GM21447 (cell line): ENCODE data around the gene NLRP3.
"Not testable (repeated sequence)": the region's sequence is repeated elsewhere in the genome, so short reads cannot be mapped to it uniquely, and the experiment has no call there.

Source experiments
- ATAC-seq: cut with Tn5 transposase; IDR thresholded peaks from one replicate; pipeline ENCODE4 v1.9.1; 2021; ENCODE audit not compliant: unreplicated experiment

The NLRP3 gene

DNA sequence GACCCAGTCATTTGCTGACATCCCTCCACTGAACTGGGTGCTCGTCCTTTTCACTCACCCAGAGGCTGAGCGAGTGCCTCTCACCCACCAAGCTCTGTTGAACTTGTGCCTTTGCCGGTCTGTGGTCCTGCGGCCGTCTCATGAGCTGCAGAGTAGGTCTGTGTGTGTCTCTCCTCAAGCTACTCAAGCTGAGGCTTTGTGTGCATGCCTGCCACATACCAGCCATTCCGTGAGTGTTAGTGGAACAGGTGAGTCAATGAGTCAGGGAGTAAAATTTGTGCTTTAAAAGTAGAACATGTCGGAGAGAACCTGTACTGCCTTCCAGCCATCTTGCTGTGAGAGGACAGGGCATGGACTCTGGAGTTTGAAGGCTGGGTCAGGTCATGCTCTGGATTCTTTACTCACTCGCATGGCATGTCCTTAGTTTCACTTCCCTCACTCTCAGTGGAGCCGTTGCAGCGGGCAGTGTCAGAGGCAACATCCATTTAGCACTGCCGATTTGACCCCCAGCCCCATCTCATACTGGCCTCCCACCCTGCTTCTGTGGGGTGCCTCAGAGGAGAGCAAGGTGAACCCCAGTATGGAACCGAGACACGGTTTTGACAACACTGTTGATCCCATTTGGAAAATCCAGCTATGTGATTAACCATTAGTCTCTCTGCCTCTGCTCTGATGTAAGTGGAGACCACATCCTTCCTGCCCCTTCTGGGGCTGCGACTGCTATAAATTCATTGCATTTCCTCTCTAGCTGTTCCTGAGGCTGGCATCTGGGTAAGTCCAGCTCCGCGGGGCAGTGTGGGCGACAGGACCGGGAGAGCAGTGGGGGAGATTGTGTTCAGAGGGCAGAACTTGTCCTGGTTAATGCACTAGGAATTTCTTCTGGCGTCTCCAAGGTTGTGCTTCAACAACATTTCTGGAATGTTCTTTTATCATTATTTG lies at the start of gene NLRP3:
TSS of gene NLRP3 (plus strand) at position 751 of the 939 bp plus-strand sequence. CDS start 2,628 bp downstream, outside the sequence.
- ATAC-seq, result peak; percentile 72

DNA sequence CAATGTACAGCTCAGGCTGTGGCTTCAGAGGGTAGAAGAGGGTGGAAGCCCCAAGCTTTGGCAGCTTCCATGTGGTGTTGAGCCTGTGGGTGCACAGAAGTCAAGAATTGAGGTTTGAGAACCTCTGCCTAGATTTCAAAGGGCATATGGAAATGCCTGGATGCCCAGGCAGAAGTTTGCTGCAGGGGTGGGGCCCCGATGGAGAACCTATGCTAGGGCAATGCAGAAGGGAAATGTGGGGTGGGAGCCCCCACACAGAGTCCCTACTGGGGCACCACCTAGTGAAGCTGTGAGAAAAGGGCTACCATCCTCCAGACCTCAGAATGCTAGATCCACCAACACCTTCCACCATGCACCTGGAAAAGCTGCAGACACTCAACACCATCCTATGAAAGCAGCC lies 49.6 kb upstream of the NLRP3 start:
- not testable (repeated sequence) for ATAC-seq

- no peak for ATAC-seq
Measured at GRCh38 chr1:247366926-247367645, 48.9 kb upstream of the NLRP3 start.

- ATAC-seq, result no peak
Measured at GRCh38 chr1:247367786-247368422, 48.1 kb upstream of the NLRP3 start.

GRCh38 chr1:247368490-247369145 lies 47.4 kb upstream of the NLRP3 start:
- no peak for ATAC-seq

DNA sequence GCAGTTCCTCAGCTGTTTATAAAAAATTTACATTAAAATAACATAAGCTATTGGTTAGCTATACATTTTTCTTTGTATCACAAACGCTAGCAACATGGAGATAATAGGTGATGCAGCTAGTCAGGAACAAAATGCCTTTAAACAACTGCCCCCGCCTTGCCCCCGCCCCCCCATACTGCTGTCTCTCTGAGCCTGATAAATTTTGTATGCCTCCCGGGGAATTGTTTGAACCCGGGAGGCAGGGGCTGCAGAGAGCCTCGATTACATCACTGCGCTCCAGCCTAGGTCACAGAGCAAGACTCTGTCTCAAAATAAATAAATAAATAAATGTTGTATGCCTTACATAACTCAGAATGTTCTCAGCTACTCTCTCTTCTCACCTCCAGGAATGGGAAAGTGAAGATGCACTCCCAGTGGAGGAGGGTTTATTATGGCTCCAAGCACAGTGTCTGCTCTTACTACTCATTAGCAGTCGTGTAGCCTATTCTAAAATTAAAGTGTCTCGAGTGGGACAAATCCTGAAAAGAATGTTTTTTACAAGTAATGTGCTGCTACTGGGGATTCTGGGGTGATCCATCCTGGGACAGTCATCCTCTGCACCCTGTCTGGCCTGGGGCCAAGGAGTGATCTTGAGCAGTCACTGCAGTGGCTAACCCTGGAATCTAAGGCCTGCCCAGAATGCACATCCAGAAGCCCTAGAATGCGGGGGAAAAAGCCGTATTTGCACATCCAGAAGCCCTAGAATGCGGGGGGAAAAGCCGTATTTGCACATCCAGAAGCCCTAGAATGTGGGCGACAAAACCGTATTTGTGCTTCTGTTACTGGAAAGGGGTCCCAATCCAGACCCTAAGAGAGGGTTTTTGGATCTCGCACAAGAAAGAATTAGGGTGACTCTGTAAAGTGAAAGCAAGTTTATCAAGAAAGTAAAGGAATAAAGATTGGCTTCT lies 44.9 kb upstream of the NLRP3 start:
- ATAC-seq, result no peak

DNA sequence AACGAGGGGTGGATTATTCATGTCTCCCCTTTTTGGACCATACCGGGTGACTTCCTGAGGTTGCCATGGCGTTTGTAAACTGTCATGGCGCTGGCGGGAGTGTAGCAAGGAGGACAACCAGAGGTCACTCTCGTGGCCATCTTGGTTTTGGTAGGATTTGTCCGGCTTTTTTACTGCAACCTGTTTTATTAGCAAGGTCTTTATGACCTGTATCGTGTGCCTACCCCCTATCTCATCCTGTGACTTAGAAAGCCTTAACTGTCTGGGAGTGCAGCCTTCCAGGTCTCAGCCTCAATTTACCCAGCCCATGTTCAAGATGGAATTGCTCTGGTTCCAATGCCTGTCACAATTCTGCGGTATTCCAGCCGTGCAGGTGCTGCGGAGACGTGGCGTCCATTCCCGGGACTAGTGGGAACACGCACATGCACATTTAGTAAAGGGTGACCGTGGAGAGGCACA lies 44.1 kb upstream of the NLRP3 start:
- no peak for ATAC-seq

DNA sequence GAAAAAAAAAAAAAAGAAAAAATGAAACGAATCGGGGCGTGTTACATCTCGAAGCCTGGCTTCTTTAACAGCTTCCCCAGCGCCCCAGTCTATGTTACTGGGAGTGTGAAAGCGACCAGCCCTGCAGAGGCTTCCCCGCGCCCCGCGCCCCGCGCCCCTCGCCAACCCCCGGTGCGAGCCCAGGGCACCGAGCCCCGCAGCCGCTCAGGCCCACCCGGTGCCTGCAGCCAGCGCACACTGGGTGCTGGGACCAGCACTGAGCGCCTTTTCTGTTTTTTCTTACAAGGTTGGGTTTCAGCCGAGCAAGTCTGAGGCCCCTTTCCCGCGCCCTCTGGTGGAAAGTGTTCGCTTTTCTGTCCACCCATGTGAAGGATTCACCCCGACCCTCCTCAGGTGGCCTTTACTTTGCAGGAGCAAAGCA lies 42.2 kb upstream of the NLRP3 start:
- no peak for ATAC-seq

- not testable (repeated sequence) for ATAC-seq
Measured at GRCh38 chr1:247374651-247375334, 41.2 kb upstream of the NLRP3 start.

GRCh38 chr1:247375747-247376146 lies 40.2 kb upstream of the NLRP3 start:
- ATAC-seq, result no peak

DNA sequence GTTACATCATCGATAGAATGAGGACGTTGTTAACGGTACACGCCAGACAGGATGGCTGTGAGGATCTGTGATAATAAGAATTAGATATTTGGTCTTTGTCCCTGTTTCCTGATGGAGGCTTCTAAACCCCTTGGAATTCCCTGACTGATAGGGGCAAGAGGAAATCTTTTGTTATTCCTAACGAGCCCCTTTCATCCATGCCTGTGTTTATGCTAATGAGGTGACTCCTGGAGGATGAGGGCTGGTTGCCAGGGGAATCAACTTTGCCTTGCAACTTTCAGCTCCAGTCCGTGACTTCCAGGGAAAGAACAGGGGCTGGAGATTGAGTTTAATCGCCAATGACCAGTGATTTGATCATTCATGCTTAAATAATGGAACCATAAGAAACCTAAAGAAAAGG lies 39.3 kb upstream of the NLRP3 start:
- ATAC-seq, result no peak

DNA sequence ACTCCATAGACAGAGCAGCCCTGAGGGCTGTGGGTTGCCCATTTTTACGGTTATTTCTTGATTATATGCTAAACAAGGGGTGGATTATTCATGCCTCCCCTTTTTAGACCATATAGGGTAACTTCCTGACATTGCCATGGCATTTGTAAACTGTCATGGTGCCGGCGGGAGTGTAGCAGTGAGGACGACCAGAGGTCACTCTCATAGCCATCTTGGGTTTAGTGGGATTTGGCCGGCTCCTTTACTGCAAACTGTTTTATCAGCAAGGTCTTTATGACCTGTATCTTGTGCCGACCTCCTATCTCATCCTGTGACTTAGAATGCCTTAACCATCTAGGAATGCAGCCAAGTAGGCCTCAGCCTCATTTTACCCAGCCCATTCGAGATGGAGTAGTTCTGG lies 38.3 kb upstream of the NLRP3 start:
- not testable (repeated sequence) for ATAC-seq

GRCh38 chr1:247378334-247379073 lies 37.5 kb upstream of the NLRP3 start:
- ATAC-seq, result no peak

GRCh38 chr1:247385283-247385682 lies 30.7 kb upstream of the NLRP3 start:
- ATAC-seq, result no peak

DNA sequence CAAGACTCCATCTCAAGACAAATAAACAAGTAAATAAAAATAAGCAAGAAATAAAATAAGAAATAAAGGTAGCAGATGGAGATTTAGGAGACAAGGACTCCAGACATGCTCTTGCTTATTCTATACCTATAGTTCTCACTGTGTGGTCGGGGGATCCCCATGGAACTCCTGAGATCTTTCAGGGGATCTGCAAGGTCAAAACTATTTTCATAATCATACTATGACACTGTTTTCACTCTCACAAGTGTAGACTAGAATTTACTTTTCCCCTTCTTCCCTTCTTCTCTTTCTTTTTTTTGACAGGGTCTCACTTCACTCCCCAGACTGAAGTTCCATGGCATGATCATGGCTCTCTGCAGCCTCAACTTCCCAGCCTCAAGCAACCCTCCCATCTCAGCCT lies 29.8 kb upstream of the NLRP3 start:
- ATAC-seq, result no peak

DNA sequence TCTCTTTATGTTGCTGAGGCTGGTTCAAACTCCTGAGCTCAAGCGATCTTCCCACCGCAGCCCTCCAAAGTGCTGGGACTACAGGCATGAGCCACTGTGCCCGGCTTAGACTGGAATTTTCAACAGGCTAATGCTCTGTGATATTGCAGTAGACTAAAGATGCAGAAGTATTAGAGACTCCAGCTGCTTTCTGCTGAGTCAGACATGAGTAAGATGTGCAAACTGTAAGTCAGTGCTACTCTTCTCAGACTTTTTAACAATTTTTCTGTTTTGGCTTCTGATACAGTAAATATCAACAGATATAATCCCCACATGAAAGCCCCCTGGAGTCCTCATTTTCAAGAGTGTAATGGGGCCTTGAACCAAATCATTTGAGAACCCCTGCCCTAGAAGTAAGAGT lies 29.3 kb upstream of the NLRP3 start:
- ATAC-seq, result no peak

GRCh38 chr1:247387096-247387495 lies 28.9 kb upstream of the NLRP3 start:
- ATAC-seq, result no peak

GRCh38 chr1:247387565-247387964 lies 28.4 kb upstream of the NLRP3 start:
- ATAC-seq, result no peak
